ENCODE measurements around the gene BLOC1S2.

DNA sequence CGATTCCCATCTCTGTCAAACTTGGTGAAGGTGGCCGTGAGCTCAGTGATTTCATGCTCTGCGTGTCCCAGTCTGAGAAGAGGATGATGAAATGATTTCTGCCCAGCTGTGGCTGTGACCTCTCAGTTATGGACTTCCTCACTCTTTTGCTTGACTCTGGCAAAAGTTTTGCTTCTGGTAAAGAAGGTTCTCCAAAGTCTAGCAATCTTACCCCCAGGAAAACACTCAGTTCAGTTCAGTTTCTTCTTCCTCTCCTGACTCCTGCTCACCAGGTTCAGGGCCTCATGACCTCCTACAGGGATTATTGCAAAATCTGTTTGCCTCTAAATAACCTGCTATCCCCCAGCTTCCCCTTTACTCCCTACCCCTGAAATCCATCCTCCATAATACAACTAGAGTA is 4.9 kb upstream of the BLOC1S2 start:
- no peak for TF ChIP-seq CTCF (IDR thresholded peaks at IDR 0.05)
- TF ChIP-seq POLR2AphosphoS5 (IDR thresholded peaks at IDR 0.05), result no peak
- no peak for TF ChIP-seq POLR2A (IDR thresholded peaks at IDR 0.05)

All from suprapubic skin (tissue), 4 donors.